PC-9 (cell line): ENCODE results near the gene MRPL34. TPM values are rescaled to one million over a fixed set of nuclear protein-coding genes. Genes with fewer than 3 reads are reported as not detected.

Experiments
- BruUV-seq: library from RNA; stranded (reverse); fragments of 400-500 nt; replicated peaks from 2 replicates; lab custom pipeline; 2021; lab: Mats Ljungman, UMichigan
- CTCF ChIA-PET: fragments of 300-600 bp; sonication (Branson Sonifier 250); formaldehyde crosslinking; loops from one replicate; lab custom pipeline; 2022; ENCODE audit warnings: antibody characterized with exemption; lab: Charles Lee
- POLR2A ChIA-PET: fragments of 300-600 bp; sonication (Branson Sonifier 250); formaldehyde crosslinking; loops from one replicate; lab custom pipeline; 2022; ENCODE audit warnings: antibody characterized with exemption; ENCODE audit not compliant: unreplicated experiment; lab: Charles Lee
- DNase-seq, 2 experiments: peaks; one replicate each; pipeline versions ENCODE4 v3.0.0 to v3.0.0-alpha.2; 2015 to 2022; ENCODE audit warnings: mixed read lengths in 1 of 2
- H2AFZ ChIP-seq: fragments of 200-600 bp; sonication (generic); 2 replicates; pipeline ENCODE4 v1.8.1; 2017; ENCODE audit warnings: antibody characterized with exemption
- H3F3A ChIP-seq: fragments of 200-600 bp; sonication (generic); 2 replicates; pipeline ENCODE4 v1.8.1; 2017; ENCODE audit warnings: antibody characterized with exemption, mild to moderate bottlenecking, low read depth; ENCODE audit not compliant: insufficient read depth
- H3K27ac ChIP-seq: fragments of 200-600 bp; sonication (generic); 2 replicates; pipeline ENCODE4 v1.6.1; 2016; ENCODE audit warnings: mixed run types
- H3K27me3 ChIP-seq: fragments of 200-600 bp; sonication (generic); 2 replicates; pipeline ENCODE4 v1.6.1; 2016; ENCODE audit warnings: low read depth, mixed run types; ENCODE audit not compliant: insufficient read depth
- H3K36me3 ChIP-seq: fragments of 200-600 bp; sonication (generic); 2 replicates; pipeline ENCODE4 v1.6.1; 2016; ENCODE audit warnings: low read depth, mixed run types
- H3K4me1 ChIP-seq: fragments of 200-600 bp; sonication (generic); replicated peaks from 2 replicates; pipeline ENCODE4 v1.6.1; 2016; ENCODE audit warnings: mixed run types; ENCODE audit not compliant: insufficient read depth
- H3K4me2 ChIP-seq: fragments of 200-600 bp; sonication (generic); 2 replicates; pipeline ENCODE4 v1.6.1; 2017; ENCODE audit warnings: mixed run types
- H3K4me3 ChIP-seq: fragments of 200-600 bp; sonication (generic); 2 replicates; pipeline ENCODE4 v1.6.1; 2016; ENCODE audit warnings: mixed run types
- H3K79me2 ChIP-seq: fragments of 200-600 bp; sonication (generic); 2 replicates; pipeline ENCODE4 v1.6.1; 2017; ENCODE audit warnings: low read depth, mixed run types
- H3K9me2 ChIP-seq: fragments of 200-600 bp; sonication (generic); 2 replicates; pipeline ENCODE4 v1.8.1; 2017; ENCODE audit warnings: mild to moderate bottlenecking; ENCODE audit not compliant: insufficient read depth
- H3K9me3 ChIP-seq: fragments of 200-600 bp; sonication (generic); 2 replicates; pipeline ENCODE4 v1.8.1; 2016; ENCODE audit warnings: low read depth; ENCODE audit not compliant: insufficient read depth
- H4K20me1 ChIP-seq: fragments of 200-600 bp; sonication (generic); 2 replicates; pipeline ENCODE4 v1.8.1; 2017; ENCODE audit not compliant: insufficient read depth
- CTCF ChIP-seq: fragments of 200-600 bp; sonication (generic); conservative IDR thresholded peaks from 2 replicates; pipeline ENCODE4 v1.6.1; 2017; ENCODE audit warnings: mixed run types, antibody characterized with exemption, mild to moderate bottlenecking, moderate library complexity
- EZH2 ChIP-seq: fragments of 200-600 bp; sonication (generic); IDR thresholded peaks from 2 replicates; pipeline ENCODE4 v1.8.0; 2017; ENCODE audit warnings: antibody characterized with exemption, low read depth
- intact Hi-C: fragments of 100-400 bp; cut with micrococcal nuclease; formaldehyde crosslinking; loops from one replicate; pipeline ENCODE4 v1.10.0; 2022; ENCODE audit not compliant: unreplicated experiment
- total RNA-seq: library from RNA; stranded (reverse); gene quantifications from 2 replicates; pipeline ENCODE4 v1.2.3, GENCODE V29; 2021

MRPL34 gene
- total RNA-seq, 1 experiment from 2014 or later, result 64.8 TPM

- Histone ChIP-seq H3K4me3 (no peak overlapping the region), H2AFZ (no peak overlapping the region), H3K79me2 (no peaks in the 10 kb centered on the region), H3K36me3 (peaks cover 8% of the 10 kb centered on the region; the same call in 1 of the 2 replicates), H3K9me2 (no peaks in the 10 kb centered on the region), H3K4me2 (no peak overlapping the region), H4K20me1 (peaks cover 12% of the 10 kb centered on the region; the same call in 1 of the 2 replicates), H3K9me3 (no peaks in the 10 kb centered on the region), H3K4me1 (peaks cover 23% of the 10 kb centered on the region), H3K27ac (no peak overlapping the region), H3F3A (peaks cover 45% of the 10 kb centered on the region), H3K27me3 (no peaks in the 10 kb centered on the region)
- no peak for DNase-seq
- ChIA-PET POLR2A (interaction anchor here (0.5 kb wide), 1 partner anchor 16 kb away, joined by 11 read pairs; no protein-coding TSS in a partner anchor), CTCF (no interaction called here)
- intact Hi-C loops, result loop anchor here (5.0 kb wide), 1 partner anchor 32 kb away; no protein-coding TSS in a partner anchor
- no TSS peak for BruUV-seq
- no peak for TF ChIP-seq CTCF
- no peak for TF ChIP-seq EZH2
These were observed 18.9 kb downstream of the MRPL34 start for GRCh38 chr19:17324357-17325114.

- intact Hi-C loops, result loop anchor here (5.0 kb wide), 1 partner anchor 33 kb away; no protein-coding TSS in a partner anchor
- POLR2A ChIA-PET, result no interaction called here
These were observed 19.5 kb downstream of the MRPL34 start for GRCh38 chr19:17325133-17325532.

More at GRCh38 chr19:17325133-17325532, 19.5 kb downstream of the MRPL34 start:
- no TSS peak for BruUV-seq
- Histone ChIP-seq H3K4me2 (no peak overlapping the region), H3K36me3 (peaks cover 6% of the 10 kb centered on the region; the same call in 1 of the 2 replicates), H3K4me1 (peaks cover 23% of the 10 kb centered on the region), H3F3A (peaks cover 45% of the 10 kb centered on the region), H3K9me2 (no peaks in the 10 kb centered on the region), H3K4me3 (no peak overlapping the region), H3K27me3 (no peaks in the 10 kb centered on the region), H2AFZ (no peak overlapping the region), H3K27ac (no peak overlapping the region), H4K20me1 (peaks cover 12% of the 10 kb centered on the region; the same call in 1 of the 2 replicates), H3K79me2 (no peaks in the 10 kb centered on the region), H3K9me3 (no peaks in the 10 kb centered on the region)
- CTCF ChIA-PET, result no interaction called here
- TF ChIP-seq CTCF (no peak), EZH2 (no peak)
- no peak for DNase-seq
